Panc1 (cell line): ENCODE data around the gene DYNC2I2. TPM values are rescaled to one million over a fixed set of nuclear protein-coding genes. Genes with fewer than 3 reads are reported as not detected.
"Not testable (repeated sequence)": the region's sequence is repeated elsewhere in the genome, so short reads cannot be mapped to it uniquely, and the experiment has no call there.

Source experiments
- ATAC-seq: fragments of 200-7000 bp; cut with Tn5 transposase; 2 replicates; pipeline ENCODE4 v1.9.1; 2020; ENCODE audit warnings: mild to moderate bottlenecking, moderate library complexity
- BruUV-seq: library from RNA; stranded (reverse); fragments of 400-500 nt; replicated peaks from 2 replicates; lab custom pipeline; 2021; lab: Mats Ljungman, UMichigan
- CTCF ChIA-PET: fragments of 300-600 bp; sonication (Branson Sonifier 250); formaldehyde crosslinking; loops from one replicate; lab custom pipeline; 2022; ENCODE audit warnings: antibody characterized with exemption; lab: Charles Lee
- POLR2A ChIA-PET: fragments of 300-600 bp; sonication (Branson Sonifier 250); formaldehyde crosslinking; loops from one replicate; lab custom pipeline; 2022; ENCODE audit warnings: antibody characterized with exemption; lab: Charles Lee
- DNase-seq: peaks from one replicate; pipeline ENCODE4 v3.0.0-alpha.2; 2010; ENCODE audit warnings: low read depth, low spot score
- H3K27ac ChIP-seq: 2 replicates; pipeline ENCODE4 v1.5.1; 2011; ENCODE audit warnings: mild to moderate bottlenecking, low read length, inconsistent platforms
- H3K27me3 ChIP-seq: fragments of 200-500 bp; sonication (Bioruptor generic); 2 replicates; pipeline ENCODE4 v1.6.0; 2014; ENCODE audit warnings: low read length, inconsistent platforms; ENCODE audit not compliant: control insufficient read depth, insufficient read depth
- H3K36me3 ChIP-seq: fragments of 200-500 bp; sonication (Bioruptor generic); 2 replicates; pipeline ENCODE4 v1.5.1; 2014; ENCODE audit warnings: inconsistent platforms, mild to moderate bottlenecking, low read length, moderate library complexity; ENCODE audit not compliant: control insufficient read depth, insufficient read depth
- H3K4me1 ChIP-seq: 2 replicates; pipeline ENCODE4 v1.5.1; 2011; ENCODE audit warnings: inconsistent platforms, mild to moderate bottlenecking, low read length, moderate library complexity; ENCODE audit not compliant: control insufficient read depth, insufficient read depth
- H3K4me3 ChIP-seq, 2 experiments: 2 replicates each; pipeline ENCODE4 v1.5.1; 2011 to 2012; ENCODE audit warnings: low read depth in 2 of 2, low read length in 2 of 2, mild to moderate bottlenecking in 2 of 2, inconsistent platforms in 1 of 2, moderate library complexity in 1 of 2
- H3K9me3 ChIP-seq: fragments of 200-500 bp; sonication (Bioruptor generic); 2 replicates; pipeline ENCODE4 v1.5.1; 2014; ENCODE audit warnings: low read depth, mild to moderate bottlenecking, inconsistent platforms, low read length, moderate library complexity; ENCODE audit not compliant: control insufficient read depth, insufficient read depth
- CTCF ChIP-seq: fragments of 450-650 bp; IDR thresholded peaks from 2 replicates; pipeline ENCODE4 v1.5.1; 2017; ENCODE audit warnings: mild to moderate bottlenecking
- POLR2AphosphoS5 ChIP-seq: IDR thresholded peaks from 2 replicates; pipeline ENCODE4 v1.6.1; 2012; ENCODE audit warnings: mild to moderate bottlenecking, low read depth, low read length, moderate library complexity
- REST ChIP-seq, 2 experiments: IDR thresholded peaks; 2 replicates each; pipeline ENCODE4 v1.6.1; 2011 to 2012; ENCODE audit warnings: low read depth in 2 of 2, control low read depth in 1 of 2, low read length in 1 of 2, mild to moderate bottlenecking in 1 of 2, moderate library complexity in 1 of 2; ENCODE audit not compliant: insufficient read depth in 1 of 2
- SIN3A ChIP-seq: IDR thresholded peaks from 2 replicates; pipeline ENCODE4 v1.6.1; 2012; ENCODE audit warnings: low read depth, mild to moderate bottlenecking, low read length, moderate library complexity, borderline replicate concordance; ENCODE audit not compliant: insufficient read depth
- TCF7L2 ChIP-seq: IDR thresholded peaks from 2 replicates; pipeline ENCODE4 v1.6.1; 2011; ENCODE audit warnings: mild to moderate bottlenecking, low read depth, low read length, inconsistent platforms
- in situ Hi-C: cut with HindIII; loops from 2 replicates; pipeline ENCODE4 v1.10.0; 2016; ENCODE audit warnings: low sequenced_read_pairs, low pct_unique_long_range_greater_than_20kb
- intact Hi-C: fragments of 100-400 bp; cut with micrococcal nuclease; formaldehyde crosslinking; loops from one replicate; pipeline ENCODE4 v1.10.0; 2022; ENCODE audit not compliant: unreplicated experiment
- total RNA-seq: library from RNA; stranded (reverse); gene quantifications from one replicate; pipeline ENCODE4 v1.2.1, GENCODE V29; 2021; ENCODE audit not compliant: unreplicated experiment

The DYNC2I2 gene
- total RNA-seq, 1 experiment from 2014 or later, result 78.1 TPM

GRCh38 chr9:128701227-128701854, 44.7 kb upstream of the DYNC2I2 start:
- CTCF ChIA-PET, result no interaction called here
- intact Hi-C loops (no loop called here), in situ Hi-C loops (no loop called here)
- Histone ChIP-seq H3K36me3 (peaks cover 4% of the 10 kb centered on the region), H3K4me1 (peaks cover 3% of the 10 kb centered on the region), H3K9me3 (no peaks in the 10 kb centered on the region), H3K27me3 (no peaks in the 10 kb centered on the region), H3K4me3 (peak overlapping the region in 1 of 2 experiments; percentile 64; a peak in 1 of 4 replicates), H3K27ac (no peak overlapping the region)
- no peak for TF ChIP-seq CTCF
- no peak for TF ChIP-seq REST (IDR thresholded peaks at IDR 0.05; ENCODE audit: insufficient read depth in 1 of 2, low read depth in 2 of 2, low read length in 1 of 2)
- TF ChIP-seq TCF7L2, result no peak
- no peak for TF ChIP-seq POLR2AphosphoS5
- no peak for TF ChIP-seq SIN3A
- DNase-seq, result no peak
- BruUV-seq, result no TSS peak
- no peak for ATAC-seq
- POLR2A ChIA-PET, result no interaction called here

GRCh38 chr9:128699096-128699795, 42.6 kb upstream of the DYNC2I2 start:
- H3K4me3 ChIP-seq, intact Hi-C loops, H3K36me3 ChIP-seq, H3K9me3 ChIP-seq, POLR2A ChIA-PET, H3K4me1 ChIP-seq, H3K27me3 ChIP-seq, CTCF ChIA-PET, ATAC-seq, BruUV-seq, DNase-seq, in situ Hi-C loops, H3K27ac ChIP-seq: not testable (repeated sequence)
